ENCODE data around the gene GAN.

The GAN gene

GRCh38 chr16:81314603-81315270 is at the start of gene GAN:
Gene GAN (plus strand): TSS chr16:81314962. CDS start chr16:81315114, 152 bp downstream.
- DNase-seq: peak; percentile 96

GRCh38 chr16:81265052-81265451 is 49.7 kb upstream of the GAN start:
- no peak for DNase-seq

- DNase-seq: peak; percentile 3
Observed at GRCh38 chr16:81265658-81266451, 48.9 kb upstream of the GAN start.

GRCh38 chr16:81266680-81267095 is 48.1 kb upstream of the GAN start:
- peak; percentile 28 for DNase-seq

GRCh38 chr16:81268509-81268908 is 46.3 kb upstream of the GAN start:
- no peak for DNase-seq

- DNase-seq: no peak
Observed at GRCh38 chr16:81273223-81273950, 41.4 kb upstream of the GAN start.

GRCh38 chr16:81275064-81275532 is 39.7 kb upstream of the GAN start:
- no peak for DNase-seq

GRCh38 chr16:81275795-81276194 is 39.0 kb upstream of the GAN start:
- no peak for DNase-seq

- no peak for DNase-seq
Observed at GRCh38 chr16:81276323-81276722, 38.4 kb upstream of the GAN start.

- no peak for DNase-seq
Observed at GRCh38 chr16:81277541-81278080, 37.2 kb upstream of the GAN start.

GRCh38 chr16:81278526-81278925 is 36.2 kb upstream of the GAN start:
- no peak for DNase-seq

GRCh38 chr16:81279392-81279791 is 35.4 kb upstream of the GAN start:
- no peak for DNase-seq

GRCh38 chr16:81280393-81280792 is 34.4 kb upstream of the GAN start:
- no peak for DNase-seq

GRCh38 chr16:81283044-81283443 is 31.7 kb upstream of the GAN start:
- DNase-seq: no peak

GRCh38 chr16:81284995-81285600 is 29.7 kb upstream of the GAN start:
- DNase-seq: no peak

- no peak for DNase-seq
Observed at GRCh38 chr16:81286190-81286589, 28.6 kb upstream of the GAN start.

- DNase-seq: no peak
Observed at GRCh38 chr16:81291117-81291516, 23.6 kb upstream of the GAN start.

- no peak for DNase-seq
Observed at GRCh38 chr16:81292936-81293335, 21.8 kb upstream of the GAN start.

- DNase-seq: no peak
Observed at GRCh38 chr16:81293909-81294802, 20.6 kb upstream of the GAN start.

GRCh38 chr16:81296631-81297030 is 18.1 kb upstream of the GAN start:
- no peak for DNase-seq

GRCh38 chr16:81307770-81308169 is 7.0 kb upstream of the GAN start:
- no peak for DNase-seq
